KOPT-K1 (cell line): ENCODE data around the gene ZMIZ2.
"Not testable (repeated sequence)": the region's sequence is repeated elsewhere in the genome, so short reads cannot be mapped to it uniquely, and the experiment has no call there.

ENCODE experiments used
- H3K27ac ChIP-seq: fragments of 200-600 bp; sonication (generic); 2 replicates; pipeline ENCODE4 v1.5.1; 2016; ENCODE audit warnings: antibody characterized with exemption, mild to moderate bottlenecking, low read depth, low read length; ENCODE audit not compliant: poor library complexity, severe bottlenecking
- H3K36me3 ChIP-seq: fragments of 200-600 bp; sonication (generic); 2 replicates; pipeline ENCODE4 v1.5.1; 2017; ENCODE audit warnings: antibody characterized with exemption, mild to moderate bottlenecking, low read length, moderate library complexity; ENCODE audit not compliant: insufficient read depth
- H3K9me3 ChIP-seq: fragments of 200-600 bp; sonication (generic); 2 replicates; pipeline ENCODE4 v1.5.1; 2017; ENCODE audit warnings: antibody characterized with exemption, low read length, mild to moderate bottlenecking; ENCODE audit not compliant: insufficient read depth, poor library complexity, severe bottlenecking

Gene ZMIZ2

GRCh38 chr7:44769376-44769775 lies 20.7 kb downstream of the ZMIZ2 start:
- Histone ChIP-seq H3K9me3 (no peaks in the 10 kb centered on the region), H3K27ac (no peak overlapping the region), H3K36me3 (peaks cover 48% of the 10 kb centered on the region)

GRCh38 chr7:44769776-44770294 lies 21.2 kb downstream of the ZMIZ2 start:
- Histone ChIP-seq H3K27ac (no peak overlapping the region), H3K36me3 (peaks cover 43% of the 10 kb centered on the region), H3K9me3 (no peaks in the 10 kb centered on the region)

GRCh38 chr7:44771358-44771757 lies 22.7 kb downstream of the ZMIZ2 start:
- H3K27ac ChIP-seq = no peak overlapping the region
- H3K9me3 ChIP-seq = no peaks in the 10 kb centered on the region
- peaks cover 28% of the 10 kb centered on the region for H3K36me3 ChIP-seq

- H3K9me3 ChIP-seq = no peaks in the 10 kb centered on the region
- peaks cover 17% of the 10 kb centered on the region for H3K36me3 ChIP-seq
- H3K27ac ChIP-seq = no peak overlapping the region
These were observed 23.8 kb downstream of the ZMIZ2 start for GRCh38 chr7:44772440-44772839.

GRCh38 chr7:44772867-44773266 lies 24.2 kb downstream of the ZMIZ2 start:
- Histone ChIP-seq H3K36me3 (peaks cover 13% of the 10 kb centered on the region), H3K9me3 (no peaks in the 10 kb centered on the region), H3K27ac (no peak overlapping the region)

- not testable (repeated sequence) for H3K36me3 ChIP-seq
These were observed 25.8 kb downstream of the ZMIZ2 start for GRCh38 chr7:44774486-44774885.

GRCh38 chr7:44775383-44776107 lies 26.9 kb downstream of the ZMIZ2 start:
- Histone ChIP-seq H3K36me3 (no peaks in the 10 kb centered on the region), H3K27ac (no peak overlapping the region), H3K9me3 (no peaks in the 10 kb centered on the region)

More at GRCh38 chr7:44774486-44774885, 25.8 kb downstream of the ZMIZ2 start:
- H3K9me3 ChIP-seq, H3K27ac ChIP-seq: not testable (repeated sequence)

GRCh38 chr7:44776211-44776610 lies 27.6 kb downstream of the ZMIZ2 start:
- no peaks in the 10 kb centered on the region for H3K36me3 ChIP-seq
- no peak overlapping the region for H3K27ac ChIP-seq
- no peaks in the 10 kb centered on the region for H3K9me3 ChIP-seq

- Histone ChIP-seq H3K36me3 (no peaks in the 10 kb centered on the region), H3K27ac (no peak overlapping the region)
These were observed 33.8 kb downstream of the ZMIZ2 start for GRCh38 chr7:44782460-44782859.

GRCh38 chr7:44783407-44783806 lies 34.8 kb downstream of the ZMIZ2 start:
- peaks cover 9% of the 10 kb centered on the region for H3K9me3 ChIP-seq
- no peak overlapping the region for H3K27ac ChIP-seq
- H3K36me3 ChIP-seq = no peaks in the 10 kb centered on the region

More at GRCh38 chr7:44782460-44782859, 33.8 kb downstream of the ZMIZ2 start:
- H3K9me3 ChIP-seq = peaks cover 9% of the 10 kb centered on the region

GRCh38 chr7:44784364-44784763 lies 35.7 kb downstream of the ZMIZ2 start:
- Histone ChIP-seq H3K27ac (no peak overlapping the region), H3K36me3 (no peaks in the 10 kb centered on the region), H3K9me3 (peaks cover 9% of the 10 kb centered on the region)

GRCh38 chr7:44785218-44785617 lies 36.6 kb downstream of the ZMIZ2 start:
- not testable (repeated sequence) for H3K36me3 ChIP-seq, H3K27ac ChIP-seq, H3K9me3 ChIP-seq

- Histone ChIP-seq H3K9me3 (peaks cover 9% of the 10 kb centered on the region), H3K27ac (no peak overlapping the region), H3K36me3 (no peaks in the 10 kb centered on the region)
These were observed 38.4 kb downstream of the ZMIZ2 start for GRCh38 chr7:44787041-44787440.

GRCh38 chr7:44787762-44788161 lies 39.1 kb downstream of the ZMIZ2 start:
- peaks cover 9% of the 10 kb centered on the region for H3K9me3 ChIP-seq
- no peak overlapping the region for H3K27ac ChIP-seq
- no peaks in the 10 kb centered on the region for H3K36me3 ChIP-seq

GRCh38 chr7:44789990-44790389 lies 41.3 kb downstream of the ZMIZ2 start:
- Histone ChIP-seq H3K9me3 (no peaks in the 10 kb centered on the region), H3K36me3 (no peaks in the 10 kb centered on the region), H3K27ac (no peak overlapping the region)
